ENCODE data around the gene NEFH. TPM values are rescaled to one million over a fixed set of nuclear protein-coding genes. Genes with fewer than 3 reads are reported as not detected.
"Not testable (repeated sequence)": the region's sequence is repeated elsewhere in the genome, so short reads cannot be mapped to it uniquely, and the experiment has no call there.

NEFH gene
- total RNA-seq, 2 experiments from 2014 or later = not detected

- no TSS peak for BruUV-seq (replicated peaks)
- Histone ChIP-seq H3K36me3 (ENCODE audit: insufficient read depth, low read length) (no peaks in the 10 kb centered on the region), H3K9me3 (ENCODE audit: low read length) (no peaks in the 10 kb centered on the region), H2AFZ (ENCODE audit: low read length) (no peak overlapping the region), H3K27ac (ENCODE audit: low read depth, low read length, poor library complexity, severe bottlenecking) (no peak overlapping the region), H3K4me3 (ENCODE audit: low read depth, low read length, poor library complexity, severe bottlenecking) (no peak overlapping the region), H4K20me1 (ENCODE audit: insufficient read depth, low read length) (no peaks in the 10 kb centered on the region), H3K9me2 (ENCODE audit: insufficient read depth, low read length) (no peaks in the 10 kb centered on the region), H3K4me1 (ENCODE audit: insufficient read depth, low read length, poor library complexity, severe bottlenecking) (no peaks in the 10 kb centered on the region), H3K79me2 (ENCODE audit: insufficient read depth, low read depth, low read length) (no peaks in the 10 kb centered on the region), H3K4me2 (ENCODE audit: low read length) (no peak overlapping the region)
- TF ChIP-seq CTCF (conservative IDR thresholded peaks at IDR 0.05; ENCODE audit: low read length) = no peak
- intact Hi-C loops (cut with micrococcal nuclease; ENCODE audit: unreplicated experiment) = no loop called here
- no peak for DNase-seq (ENCODE audit: low spot score)
- ChIA-PET CTCF (ENCODE audit: unreplicated experiment) (no interaction called here), POLR2A (no interaction called here)
Measured at GRCh38 chr22:29434288-29434687, 45.7 kb upstream of the NEFH start.

DNA sequence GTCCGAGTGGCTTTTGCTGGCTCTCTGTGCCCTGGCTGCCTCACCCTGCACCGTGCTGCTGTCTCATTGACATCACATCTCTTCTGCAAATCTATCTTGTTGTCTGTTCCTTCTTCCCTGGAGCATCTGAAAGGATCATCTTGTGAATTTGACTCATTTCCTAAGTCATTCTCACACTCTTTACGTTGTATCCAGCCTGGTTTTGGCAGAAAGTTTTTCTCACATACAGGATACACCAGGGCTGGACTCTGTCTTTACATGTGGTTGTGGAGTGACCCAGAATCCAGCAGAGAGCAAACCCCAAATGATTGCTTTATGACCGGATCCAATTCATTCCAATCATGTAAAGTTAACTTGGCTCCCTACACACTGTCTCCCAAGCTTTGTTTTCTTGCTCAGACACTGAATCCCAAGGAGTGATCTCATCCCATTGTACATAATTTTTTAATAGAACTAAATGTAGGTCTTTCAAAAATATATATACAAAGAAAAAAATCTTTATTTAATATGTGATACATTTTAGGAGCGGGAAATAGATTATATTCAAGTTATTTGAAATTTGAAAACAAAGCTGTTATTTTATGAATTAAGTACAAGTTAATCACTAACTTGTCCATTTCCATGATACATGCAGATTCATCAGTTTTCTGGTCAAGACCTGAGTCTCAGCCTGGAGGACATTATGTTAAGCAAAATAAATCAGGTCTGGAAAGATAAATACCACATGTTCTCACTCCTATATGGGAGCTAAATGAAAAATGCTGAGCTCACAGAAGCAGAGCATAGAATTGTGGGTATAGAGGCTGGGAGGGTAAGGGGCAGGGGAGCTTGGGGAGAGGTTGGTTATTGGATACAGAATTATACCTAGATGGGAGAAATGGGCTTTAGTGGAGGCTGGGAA, 44.5 kb upstream of the NEFH start:
- Histone ChIP-seq H3K79me2 (ENCODE audit: insufficient read depth, low read depth, low read length) (no peaks in the 10 kb centered on the region), H2AFZ (ENCODE audit: low read length) (no peak overlapping the region), H3K4me2 (ENCODE audit: low read length) (no peak overlapping the region), H3K4me3 (ENCODE audit: low read depth, low read length, poor library complexity, severe bottlenecking) (no peak overlapping the region), H3K9me3 (ENCODE audit: low read length) (no peaks in the 10 kb centered on the region), H3K4me1 (ENCODE audit: insufficient read depth, low read length, poor library complexity, severe bottlenecking) (no peaks in the 10 kb centered on the region), H4K20me1 (ENCODE audit: insufficient read depth, low read length) (no peaks in the 10 kb centered on the region), H3K36me3 (ENCODE audit: insufficient read depth, low read length) (no peaks in the 10 kb centered on the region), H3K27ac (ENCODE audit: low read depth, low read length, poor library complexity, severe bottlenecking) (no peak overlapping the region), H3K9me2 (ENCODE audit: insufficient read depth, low read length) (no peaks in the 10 kb centered on the region)
- no TSS peak for BruUV-seq (replicated peaks)
- ChIA-PET POLR2A (no interaction called here), CTCF (ENCODE audit: unreplicated experiment) (no interaction called here)
- intact Hi-C loops (cut with micrococcal nuclease; ENCODE audit: unreplicated experiment) = no loop called here
- no peak for DNase-seq (ENCODE audit: low spot score)
- TF ChIP-seq CTCF (conservative IDR thresholded peaks at IDR 0.05; ENCODE audit: low read length) = no peak

DNA sequence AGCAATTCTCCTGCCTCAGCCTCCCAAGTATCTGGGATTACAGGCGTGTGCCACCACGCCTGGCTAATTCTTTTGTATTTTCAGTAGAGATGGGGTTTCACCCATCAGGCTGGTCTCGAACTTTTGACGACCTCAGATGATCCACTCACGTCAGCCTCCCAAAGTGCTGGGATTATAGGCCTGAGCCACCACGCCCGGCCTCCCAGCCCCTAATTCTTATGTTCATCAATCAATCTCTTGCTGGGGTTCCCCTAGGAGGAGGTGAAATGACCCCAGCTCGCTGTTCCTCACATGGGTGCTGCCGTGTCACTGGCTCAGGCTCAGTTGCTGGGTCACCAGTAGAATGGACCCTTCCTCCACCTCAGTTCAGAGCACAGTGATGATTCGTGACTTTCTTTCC, 41.7 kb upstream of the NEFH start, which contains the start of gene RFPL1:
TSS of gene RFPL1 (plus strand) at position 301 of the 400 bp plus-strand sequence.
- H3K27ac ChIP-seq (ENCODE audit: low read depth, low read length, poor library complexity, severe bottlenecking); intact Hi-C loops (cut with micrococcal nuclease; ENCODE audit: unreplicated experiment); H3K36me3 ChIP-seq (ENCODE audit: insufficient read depth, low read length); H3K9me3 ChIP-seq (ENCODE audit: low read length); H4K20me1 ChIP-seq (ENCODE audit: insufficient read depth, low read length); H3K4me3 ChIP-seq (ENCODE audit: low read depth, low read length, poor library complexity, severe bottlenecking); CTCF ChIA-PET (ENCODE audit: unreplicated experiment); DNase-seq (ENCODE audit: low spot score); H3K79me2 ChIP-seq (ENCODE audit: insufficient read depth, low read depth, low read length); POLR2A ChIA-PET; H3K9me2 ChIP-seq (ENCODE audit: insufficient read depth, low read length); H3K4me1 ChIP-seq (ENCODE audit: insufficient read depth, low read length, poor library complexity, severe bottlenecking); H2AFZ ChIP-seq (ENCODE audit: low read length); BruUV-seq (replicated peaks); H3K4me2 ChIP-seq (ENCODE audit: low read length): not testable (repeated sequence)
